ENCODE data around the gene AKT1. TPM values are rescaled to one million over a fixed set of nuclear protein-coding genes. Genes with fewer than 3 reads are reported as not detected.

The AKT1 gene
- total RNA-seq, 1 donor from 2014 or later: 123 TPM

GRCh38 chr14:104826189-104826860 is 30.8 kb upstream of the AKT1 start:
- H3K9me3 Mint-ChIP-seq: no peaks in the 10 kb centered on the region
- TF ChIP-seq, protein P1, sequence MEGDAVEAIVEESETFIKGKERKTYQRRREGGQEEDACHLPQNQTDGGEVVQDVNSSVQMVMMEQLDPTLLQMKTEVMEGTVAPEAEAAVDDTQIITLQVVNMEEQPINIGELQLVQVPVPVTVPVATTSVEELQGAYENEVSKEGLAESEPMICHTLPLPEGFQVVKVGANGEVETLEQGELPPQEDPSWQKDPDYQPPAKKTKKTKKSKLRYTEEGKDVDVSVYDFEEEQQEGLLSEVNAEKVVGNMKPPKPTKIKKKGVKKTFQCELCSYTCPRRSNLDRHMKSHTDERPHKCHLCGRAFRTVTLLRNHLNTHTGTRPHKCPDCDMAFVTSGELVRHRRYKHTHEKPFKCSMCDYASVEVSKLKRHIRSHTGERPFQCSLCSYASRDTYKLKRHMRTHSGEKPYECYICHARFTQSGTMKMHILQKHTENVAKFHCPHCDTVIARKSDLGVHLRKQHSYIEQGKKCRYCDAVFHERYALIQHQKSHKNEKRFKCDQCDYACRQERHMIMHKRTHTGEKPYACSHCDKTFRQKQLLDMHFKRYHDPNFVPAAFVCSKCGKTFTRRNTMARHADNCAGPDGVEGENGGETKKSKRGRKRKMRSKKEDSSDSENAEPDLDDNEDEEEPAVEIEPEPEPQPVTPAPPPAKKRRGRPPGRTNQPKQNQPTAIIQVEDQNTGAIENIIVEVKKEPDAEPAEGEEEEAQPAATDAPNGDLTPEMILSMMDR (conservative IDR thresholded peaks at IDR 0.05): peak; percentile 94
- no peaks in the 10 kb centered on the region for H3K36me3 Mint-ChIP-seq
- no peak overlapping the region for H3K27ac Mint-ChIP-seq
- peak overlapping the region; percentile 89 for H3K4me3 Mint-ChIP-seq
- DNase-seq (ENCODE audit: extremely low spot score, unreplicated experiment): peak; percentile 98
- H3K27me3 Mint-ChIP-seq: peaks cover 26% of the 10 kb centered on the region
- peaks cover 8% of the 10 kb centered on the region for H3K4me1 Mint-ChIP-seq (ENCODE audit: unreplicated experiment)

DNA sequence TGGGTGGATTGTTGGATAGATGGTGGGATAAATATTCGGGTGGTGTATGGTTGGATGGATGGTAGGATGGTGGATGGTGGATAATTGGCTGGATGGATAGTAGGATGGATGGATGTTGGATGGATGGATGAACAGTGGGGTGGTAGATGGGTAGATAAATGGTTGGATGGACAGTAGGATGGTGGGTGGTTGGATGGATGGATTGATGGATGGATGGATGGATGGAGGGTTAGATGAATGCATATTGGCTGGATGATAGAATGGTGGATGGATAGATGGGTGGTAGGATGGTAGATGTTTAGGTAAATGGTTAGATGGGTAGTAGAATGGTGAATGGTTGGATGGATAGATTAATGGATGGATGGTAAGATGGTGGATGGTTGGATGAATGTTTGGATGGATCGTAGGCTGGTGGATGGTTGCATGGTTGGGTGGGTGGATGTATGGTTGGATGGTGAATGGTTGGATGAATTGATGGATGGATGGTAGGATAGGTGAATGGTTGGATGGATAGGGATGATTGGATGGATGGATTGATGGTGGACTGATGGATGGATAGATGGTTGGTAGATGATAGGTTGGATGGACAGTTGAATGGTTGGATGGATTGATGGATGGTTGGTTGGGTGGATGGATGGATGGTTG is 28.9 kb upstream of the AKT1 start:
- no peak for DNase-seq (ENCODE audit: extremely low spot score, unreplicated experiment)
- H3K27ac Mint-ChIP-seq: no peak overlapping the region
- peaks cover 26% of the 10 kb centered on the region for H3K27me3 Mint-ChIP-seq
- H3K4me3 Mint-ChIP-seq: peak overlapping the region; percentile 22
- no peaks in the 10 kb centered on the region for H3K9me3 Mint-ChIP-seq
- H3K36me3 Mint-ChIP-seq: no peaks in the 10 kb centered on the region
- TF ChIP-seq, protein P1 (conservative IDR thresholded peaks at IDR 0.05): no peak
- peaks cover 8% of the 10 kb centered on the region for H3K4me1 Mint-ChIP-seq (ENCODE audit: unreplicated experiment)

DNA sequence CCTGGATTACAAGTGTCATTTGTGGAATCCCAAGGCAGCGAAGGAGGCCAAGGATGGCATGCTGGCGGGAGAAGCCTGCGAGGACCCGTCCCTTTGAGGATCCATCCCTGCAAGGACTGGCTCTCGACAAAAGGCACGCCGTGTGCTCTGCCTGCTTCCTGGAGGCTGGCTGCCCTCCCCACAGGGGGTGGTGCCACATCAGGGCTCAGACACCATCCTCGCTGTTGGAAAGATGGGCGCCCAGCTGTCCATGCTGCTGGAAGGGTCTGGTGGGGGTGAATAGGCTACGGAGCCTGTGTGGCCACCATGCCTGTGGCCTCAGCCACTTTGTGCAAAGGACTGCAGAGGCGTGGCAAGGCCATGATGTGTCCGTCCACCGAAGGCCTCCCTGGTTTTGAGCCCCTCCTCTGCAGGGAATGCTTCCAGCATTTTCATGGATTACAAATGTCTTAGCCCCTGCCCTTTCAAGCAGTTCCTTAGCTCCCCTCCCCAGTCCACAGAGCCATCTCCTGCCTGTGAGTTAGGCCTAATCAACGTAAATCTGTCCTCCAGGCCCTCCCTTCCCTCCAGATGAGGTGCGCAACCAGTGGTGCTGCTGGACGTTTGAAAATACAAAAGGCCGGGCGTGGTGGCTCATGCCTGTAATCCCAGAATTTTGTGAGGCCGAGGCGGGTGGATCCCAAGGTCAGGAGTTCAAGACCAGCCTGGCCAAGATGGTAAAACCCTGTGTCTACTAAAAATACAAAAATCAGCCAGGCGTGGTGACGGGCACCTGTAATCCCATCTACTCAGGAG is 27.5 kb upstream of the AKT1 start:
- no peak for DNase-seq (ENCODE audit: extremely low spot score, unreplicated experiment)
- Mint-ChIP-seq H3K36me3 (no peaks in the 10 kb centered on the region), H3K27me3 (peaks cover 26% of the 10 kb centered on the region), H3K4me1 (ENCODE audit: unreplicated experiment) (peaks cover 8% of the 10 kb centered on the region), H3K27ac (no peak overlapping the region), H3K4me3 (no peak overlapping the region), H3K9me3 (no peaks in the 10 kb centered on the region)
- TF ChIP-seq, protein P1 (conservative IDR thresholded peaks at IDR 0.05): no peak

- Mint-ChIP-seq H3K36me3 (no peaks in the 10 kb centered on the region), H3K4me3 (no peak overlapping the region), H3K27me3 (peaks cover 25% of the 10 kb centered on the region), H3K27ac (no peak overlapping the region), H3K9me3 (no peaks in the 10 kb centered on the region), H3K4me1 (ENCODE audit: unreplicated experiment) (peaks cover 8% of the 10 kb centered on the region)
- TF ChIP-seq, protein P1 (conservative IDR thresholded peaks at IDR 0.05): no peak
- DNase-seq (ENCODE audit: extremely low spot score, unreplicated experiment): no peak
Measured at GRCh38 chr14:104821971-104822608, 26.5 kb upstream of the AKT1 start.

- TF ChIP-seq, protein P1 (conservative IDR thresholded peaks at IDR 0.05): no peak
- H3K9me3 Mint-ChIP-seq: no peaks in the 10 kb centered on the region
- no peak overlapping the region for H3K27ac Mint-ChIP-seq
- H3K4me1 Mint-ChIP-seq (ENCODE audit: unreplicated experiment): peaks cover 8% of the 10 kb centered on the region
- H3K27me3 Mint-ChIP-seq: peaks cover 23% of the 10 kb centered on the region
- no peak for DNase-seq (ENCODE audit: extremely low spot score, unreplicated experiment)
- H3K36me3 Mint-ChIP-seq: no peaks in the 10 kb centered on the region
- H3K4me3 Mint-ChIP-seq: no peak overlapping the region
Measured at GRCh38 chr14:104821229-104821945, 25.8 kb upstream of the AKT1 start.
